HL-60 (cell line): ENCODE measurements around the gene FHL1.

Source experiments
- CTCF ChIP-seq: IDR thresholded peaks from one replicate; pipeline ENCODE4 v1.5.1; 2011; ENCODE audit warnings: low read length, control low read depth, inconsistent platforms; ENCODE audit not compliant: insufficient read depth
- POLR2AphosphoS5 ChIP-seq: IDR thresholded peaks from 2 replicates; pipeline ENCODE4 v1.6.1; 2012; ENCODE audit warnings: low read depth

DNA sequence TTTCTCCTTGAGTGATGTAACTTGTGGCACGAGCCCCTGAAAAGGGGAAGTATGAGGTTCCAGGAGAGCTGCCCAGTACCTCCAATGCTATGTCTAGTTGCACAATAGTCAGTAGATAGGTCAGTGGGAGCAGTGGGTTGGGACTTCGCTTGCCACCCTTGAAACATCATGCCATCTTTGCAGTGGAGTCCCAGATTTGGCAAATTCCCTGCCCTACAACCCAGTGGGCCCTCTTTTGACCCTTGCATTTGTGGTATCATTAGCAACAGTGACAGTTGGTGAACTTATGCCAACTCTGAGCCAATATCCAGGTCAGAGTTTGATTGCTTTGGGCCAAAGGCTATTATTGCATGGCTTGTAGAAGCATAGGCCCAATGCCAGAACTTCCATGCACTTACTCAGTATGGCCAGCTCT lies 12.3 kb downstream of the FHL1 start:
- TF ChIP-seq CTCF = no peak
- no peak for TF ChIP-seq POLR2AphosphoS5
